SKM-1 treated with dmso at 0.1 percent for 144 hours (cell line): Measurements from ENCODE around the gene PARS2.

Source experiments
- DNase-seq: peaks from one replicate; lab custom pipeline; 2025; ENCODE audit not compliant: unreplicated experiment; lab: John Stamatoyannopoulos, UW

PARS2 gene

GRCh38 chr1:54742282-54742681 is 22.0 kb downstream of the PARS2 start:
- no peak for DNase-seq

- no peak for DNase-seq
Measured at GRCh38 chr1:54741531-54741930, 22.8 kb downstream of the PARS2 start.

GRCh38 chr1:54738244-54738643 is 26.1 kb downstream of the PARS2 start:
- DNase-seq: no peak

GRCh38 chr1:54736685-54737084 is 27.6 kb downstream of the PARS2 start:
- DNase-seq: no peak

GRCh38 chr1:54728027-54728426 is 36.3 kb downstream of the PARS2 start:
- DNase-seq: no peak

GRCh38 chr1:54724771-54725170 is 39.6 kb downstream of the PARS2 start:
- no peak for DNase-seq

GRCh38 chr1:54723985-54724384 is 40.3 kb downstream of the PARS2 start:
- DNase-seq: no peak

- no peak for DNase-seq
Measured at GRCh38 chr1:54721719-54722118, 42.6 kb downstream of the PARS2 start.

GRCh38 chr1:54716299-54717047 is 47.9 kb downstream of the PARS2 start:
- DNase-seq: no peak

- peak; percentile 86 for DNase-seq
Measured at GRCh38 chr1:54715493-54716298, 48.6 kb downstream of the PARS2 start, which contains the start of gene TTC4. Gene TTC4 (plus strand): TSS chr1:54715861. CDS start chr1:54715909, 48 bp downstream.

GRCh38 chr1:54714881-54715492 is 49.3 kb downstream of the PARS2 start:
- no peak for DNase-seq

GRCh38 chr1:54711536-54711935 is 52.8 kb downstream of the PARS2 start:
- DNase-seq: no peak

GRCh38 chr1:54710841-54711240 is 53.5 kb downstream of the PARS2 start:
- DNase-seq: no peak

- DNase-seq: no peak
Measured at GRCh38 chr1:54710434-54710833, 53.9 kb downstream of the PARS2 start.

GRCh38 chr1:54709547-54710292 is 54.6 kb downstream of the PARS2 start:
- no peak for DNase-seq

- DNase-seq: no peak
Measured at GRCh38 chr1:54708385-54708784, 55.9 kb downstream of the PARS2 start.
